Epithelial cell of proximal tubule (primary cell): ENCODE measurements around the gene RBFOX2. TPM values are rescaled to one million over a fixed set of nuclear protein-coding genes. Genes with fewer than 3 reads are reported as not detected.
"Not testable (repeated sequence)": the region's sequence is repeated elsewhere in the genome, so short reads cannot be mapped to it uniquely, and the experiment has no call there.

Experiments used
- DNase-seq: peaks from one replicate; pipeline ENCODE4 v3.0.0-alpha.2; 2011; ENCODE audit warnings: low read depth
- H3K4me3 ChIP-seq: 2 replicates; pipeline ENCODE4 v1.5.1; 2011; ENCODE audit warnings: low read depth, mild to moderate bottlenecking, low read length
- total RNA-seq: library from RNA; depleted of rRNA; stranded (reverse); fragments of >200 nt; gene quantifications from 2 replicates; pipeline ENCODE4 v1.2.3, GENCODE V29; 2015
- TF ChIP-seq, protein P1 (sequence below): conservative IDR thresholded peaks from 2 replicates; pipeline ENCODE4 v1.5.1; 2012; ENCODE audit warnings: low read depth, mild to moderate bottlenecking, low read length

The RBFOX2 gene
- total RNA-seq, 1 donor from 2014 or later = 67.0 TPM

GRCh38 chr22:36055376-36056295 is 27.0 kb upstream of the RBFOX2 start:
- DNase-seq = no peak
- TF ChIP-seq, protein P1, sequence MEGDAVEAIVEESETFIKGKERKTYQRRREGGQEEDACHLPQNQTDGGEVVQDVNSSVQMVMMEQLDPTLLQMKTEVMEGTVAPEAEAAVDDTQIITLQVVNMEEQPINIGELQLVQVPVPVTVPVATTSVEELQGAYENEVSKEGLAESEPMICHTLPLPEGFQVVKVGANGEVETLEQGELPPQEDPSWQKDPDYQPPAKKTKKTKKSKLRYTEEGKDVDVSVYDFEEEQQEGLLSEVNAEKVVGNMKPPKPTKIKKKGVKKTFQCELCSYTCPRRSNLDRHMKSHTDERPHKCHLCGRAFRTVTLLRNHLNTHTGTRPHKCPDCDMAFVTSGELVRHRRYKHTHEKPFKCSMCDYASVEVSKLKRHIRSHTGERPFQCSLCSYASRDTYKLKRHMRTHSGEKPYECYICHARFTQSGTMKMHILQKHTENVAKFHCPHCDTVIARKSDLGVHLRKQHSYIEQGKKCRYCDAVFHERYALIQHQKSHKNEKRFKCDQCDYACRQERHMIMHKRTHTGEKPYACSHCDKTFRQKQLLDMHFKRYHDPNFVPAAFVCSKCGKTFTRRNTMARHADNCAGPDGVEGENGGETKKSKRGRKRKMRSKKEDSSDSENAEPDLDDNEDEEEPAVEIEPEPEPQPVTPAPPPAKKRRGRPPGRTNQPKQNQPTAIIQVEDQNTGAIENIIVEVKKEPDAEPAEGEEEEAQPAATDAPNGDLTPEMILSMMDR = no peak
- no peak overlapping the region for H3K4me3 ChIP-seq

GRCh38 chr22:36054446-36054845 is 25.8 kb upstream of the RBFOX2 start:
- not testable (repeated sequence) for DNase-seq, H3K4me3 ChIP-seq

DNA sequence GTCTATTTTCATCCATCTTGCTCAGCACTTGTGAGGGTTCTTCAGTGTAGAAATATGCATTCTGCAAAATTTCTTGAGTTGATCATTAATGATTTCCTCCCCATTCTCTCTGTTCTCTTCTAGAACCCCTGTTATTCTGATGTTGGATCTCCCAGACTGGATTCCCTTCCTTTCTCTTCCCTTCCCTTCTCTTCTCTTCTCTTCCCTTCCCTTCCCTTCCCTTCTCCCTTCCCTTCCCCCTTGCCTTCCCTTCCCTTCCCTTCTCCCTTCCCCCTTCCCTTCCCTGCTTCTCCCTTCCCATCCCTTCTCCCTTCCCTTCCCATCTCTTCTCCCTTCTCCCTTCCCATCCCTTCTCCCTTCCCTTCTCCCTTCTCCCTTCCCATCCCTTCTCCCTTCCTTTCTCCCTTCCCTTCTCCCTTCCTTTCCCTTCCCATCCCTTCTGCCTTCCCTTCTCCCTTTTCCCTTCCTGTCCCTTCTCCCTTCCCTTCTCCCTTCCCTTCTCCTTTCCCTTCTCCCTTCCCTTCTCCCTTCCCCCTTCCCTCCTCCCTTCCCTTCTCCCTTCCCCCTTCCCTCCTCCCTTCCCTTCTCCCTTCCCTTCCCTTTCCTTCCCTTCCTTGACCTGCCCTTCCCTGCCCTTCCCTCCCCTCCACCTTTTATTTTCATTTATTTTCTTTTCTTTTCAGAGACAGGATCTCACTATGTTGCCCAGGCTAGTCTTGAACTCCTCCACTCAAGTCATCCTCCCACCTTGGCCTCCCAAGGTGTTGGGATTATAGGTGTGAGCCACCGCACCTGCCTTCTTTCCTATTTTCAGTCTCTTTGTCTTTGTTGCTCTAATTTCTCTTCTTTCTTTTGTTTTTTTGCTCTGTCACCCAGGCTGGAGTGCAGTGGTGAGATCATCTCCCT is 24.9 kb upstream of the RBFOX2 start:
- TF ChIP-seq, protein P1 = no peak
- DNase-seq = no peak
- H3K4me3 ChIP-seq = no peak overlapping the region

GRCh38 chr22:36052505-36052941 is 23.9 kb upstream of the RBFOX2 start:
- TF ChIP-seq, protein P1 = no peak
- no peak overlapping the region for H3K4me3 ChIP-seq
- DNase-seq = no peak

DNA sequence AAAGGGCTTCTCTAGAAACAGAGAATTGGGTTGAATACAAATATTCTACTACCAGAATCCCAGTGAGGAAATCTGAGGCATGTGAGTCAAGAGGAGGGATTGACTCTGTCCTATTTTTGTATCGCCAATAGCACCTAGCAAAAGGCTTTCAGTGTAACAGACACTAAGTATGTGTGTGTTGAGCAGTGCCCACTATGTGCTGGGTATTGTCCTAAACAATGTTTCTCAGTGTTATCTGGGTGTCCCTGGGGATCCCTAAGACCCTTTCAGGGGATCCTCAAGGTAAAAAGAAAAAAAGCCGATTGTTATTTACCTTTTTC is 21.0 kb upstream of the RBFOX2 start:
- DNase-seq = no peak
- H3K4me3 ChIP-seq = no peak overlapping the region
- TF ChIP-seq, protein P1 = no peak

DNA sequence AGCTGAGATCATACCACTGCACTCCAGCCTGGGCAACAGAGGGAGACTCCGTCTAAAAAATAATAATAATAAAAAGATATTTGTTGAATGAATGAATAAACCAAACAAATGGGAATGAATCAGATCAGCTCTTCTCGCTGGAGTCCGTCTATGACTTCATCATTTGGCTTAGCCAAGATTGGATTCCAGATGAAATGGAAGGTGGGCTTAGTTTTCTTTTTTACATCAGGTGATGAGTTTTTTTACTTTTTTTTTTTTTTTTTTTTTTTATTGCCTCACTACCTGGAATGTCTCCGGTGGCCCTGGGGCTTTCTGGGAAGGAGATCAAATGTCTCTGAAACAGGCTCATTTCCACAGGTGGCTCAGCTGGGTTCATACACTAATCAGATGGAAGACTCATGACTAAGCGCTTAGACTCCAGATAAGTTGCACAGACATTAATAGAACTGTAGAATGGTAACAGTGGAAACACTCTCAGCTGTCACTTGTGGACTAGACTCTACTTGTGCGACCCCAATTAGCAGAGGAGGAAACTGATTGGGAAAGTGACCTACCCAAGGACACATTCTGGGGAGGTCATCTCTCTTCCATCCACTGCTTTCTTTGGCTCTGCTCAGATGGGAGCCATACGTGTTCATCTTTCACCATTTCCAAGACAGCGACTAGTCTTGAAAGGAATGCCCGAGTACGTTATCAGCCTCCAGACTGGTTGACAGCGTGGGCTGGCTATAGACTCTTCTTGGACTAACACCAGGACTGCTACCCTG is 20.5 kb upstream of the RBFOX2 start:
- TF ChIP-seq, protein P1 = no peak
- no peak overlapping the region for H3K4me3 ChIP-seq
- DNase-seq = no peak

- not testable (repeated sequence) for H3K4me3 ChIP-seq, DNase-seq
Observed at GRCh38 chr22:36044517-36044916, 15.9 kb upstream of the RBFOX2 start.
